H9 (cell line): Measurements from ENCODE around the gene BMERB1. TPM values are rescaled to one million over a fixed set of nuclear protein-coding genes. Genes with fewer than 3 reads are reported as not detected.

ENCODE experiments used
- DNase-seq: peaks from one replicate; pipeline ENCODE4 v3.0.0-alpha.2; 2017
- H2AFZ ChIP-seq: one replicate; pipeline ENCODE4 v1.6.1; 2013; ENCODE audit warnings: mild to moderate bottlenecking, low read length, control low read depth, moderate library complexity
- H2AK5ac ChIP-seq: 2 replicates; pipeline ENCODE4 v1.6.1; 2013; ENCODE audit warnings: low read length, control low read depth, mixed read lengths; ENCODE audit not compliant: insufficient read length
- H2BK120ac ChIP-seq: one replicate; pipeline ENCODE4 v1.6.1; 2013; ENCODE audit warnings: low read depth, mild to moderate bottlenecking, low read length, control low read depth, inconsistent platforms; ENCODE audit not compliant: poor library complexity, severe bottlenecking
- H2BK12ac ChIP-seq: 2 replicates; pipeline ENCODE4 v1.6.1; 2013; ENCODE audit warnings: low read length, control low read depth, mixed read lengths, low read depth; ENCODE audit not compliant: insufficient read length
- H2BK15ac ChIP-seq: 2 replicates; pipeline ENCODE4 v1.6.1; 2013; ENCODE audit warnings: low read depth, low read length, control low read depth
- H2BK20ac ChIP-seq: one replicate; pipeline ENCODE4 v1.6.1; 2013; ENCODE audit warnings: low read depth, mild to moderate bottlenecking, low read length, control low read depth, inconsistent platforms; ENCODE audit not compliant: poor library complexity, severe bottlenecking
- H2BK5ac ChIP-seq: 2 replicates; pipeline ENCODE4 v1.6.1; 2013; ENCODE audit warnings: low read length, control low read depth, mixed read lengths; ENCODE audit not compliant: insufficient read length
- H3K14ac ChIP-seq: 2 replicates; pipeline ENCODE4 v1.6.1; 2013; ENCODE audit warnings: low read length, control low read depth; ENCODE audit not compliant: insufficient read depth
- H3K18ac ChIP-seq: 2 replicates; pipeline ENCODE4 v1.6.1; 2013; ENCODE audit warnings: low read depth, mild to moderate bottlenecking, mixed read lengths, low read length, control low read depth; ENCODE audit not compliant: insufficient read length
- H3K23ac ChIP-seq: 2 replicates; pipeline ENCODE4 v1.6.1; 2013; ENCODE audit warnings: low read length, control low read depth, mixed read lengths, low read depth; ENCODE audit not compliant: insufficient read length
- H3K23me2 ChIP-seq: 2 replicates; pipeline ENCODE4 v1.6.1; 2013; ENCODE audit warnings: low read depth, mild to moderate bottlenecking, mixed read lengths, low read length, control low read depth; ENCODE audit not compliant: insufficient read length, poor library complexity, severe bottlenecking
- H3K27ac ChIP-seq: 2 replicates; pipeline ENCODE4 v1.5.1; 2013; ENCODE audit warnings: low read length, control low read depth, mixed read lengths, low read depth; ENCODE audit not compliant: insufficient read length
- H3K27me3 ChIP-seq: 2 replicates; pipeline ENCODE4 v1.6.1; 2013; ENCODE audit warnings: low read length, control low read depth, inconsistent platforms; ENCODE audit not compliant: insufficient read depth
- H3K4ac ChIP-seq: 2 replicates; pipeline ENCODE4 v1.6.1; 2013; ENCODE audit warnings: low read depth, mild to moderate bottlenecking, control low read depth, inconsistent platforms, low read length, moderate library complexity
- H3K4me1 ChIP-seq: 2 replicates; pipeline ENCODE4 v1.6.1; 2013; ENCODE audit warnings: low read length, control low read depth, inconsistent platforms; ENCODE audit not compliant: insufficient read depth
- H3K4me2 ChIP-seq: 2 replicates; pipeline ENCODE4 v1.6.1; 2013; ENCODE audit warnings: low read length, control low read depth, mixed read lengths; ENCODE audit not compliant: insufficient read length, insufficient read depth
- H3K56ac ChIP-seq: 2 replicates; pipeline ENCODE4 v1.6.1; 2013; ENCODE audit warnings: low read depth, mild to moderate bottlenecking, mixed read lengths, low read length, control low read depth; ENCODE audit not compliant: insufficient read length
- H3K79me1 ChIP-seq: 2 replicates; pipeline ENCODE4 v1.6.1; 2013; ENCODE audit warnings: low read depth, mild to moderate bottlenecking, moderate library complexity, low read length, control low read depth, inconsistent platforms; ENCODE audit not compliant: insufficient read depth, poor library complexity, severe bottlenecking
- H3K79me2 ChIP-seq: 2 replicates; pipeline ENCODE4 v1.6.1; 2013; ENCODE audit warnings: low read length, control low read depth, inconsistent platforms; ENCODE audit not compliant: insufficient read depth
- H3K9ac ChIP-seq: 2 replicates; pipeline ENCODE4 v1.6.1; 2013; ENCODE audit warnings: low read length, control low read depth, mixed read lengths; ENCODE audit not compliant: insufficient read length; ENCODE audit errors: extremely low read depth
- H3K9me3 ChIP-seq: one replicate; pipeline ENCODE4 v1.6.1; 2013; ENCODE audit warnings: low read depth, low read length, inconsistent platforms; ENCODE audit not compliant: control insufficient read depth
- H3T11ph ChIP-seq: one replicate; pipeline ENCODE4 v1.6.1; 2013; ENCODE audit warnings: mild to moderate bottlenecking, low read length, control low read depth, inconsistent platforms
- H4K20me1 ChIP-seq: one replicate; pipeline ENCODE4 v1.6.1; 2013; ENCODE audit not compliant: control insufficient read depth, insufficient read length, insufficient read depth
- H4K5ac ChIP-seq: 2 replicates; pipeline ENCODE4 v1.6.1; 2013; ENCODE audit warnings: low read depth, mild to moderate bottlenecking, mixed read lengths, low read length, control low read depth; ENCODE audit not compliant: insufficient read length
- H4K8ac ChIP-seq: replicated peaks from 2 replicates; pipeline ENCODE4 v1.6.1; 2013; ENCODE audit warnings: low read length, control low read depth, mixed read lengths, low read depth; ENCODE audit not compliant: insufficient read length
- H4K91ac ChIP-seq: 2 replicates; pipeline ENCODE4 v1.6.1; 2013; ENCODE audit warnings: low read depth, mild to moderate bottlenecking, moderate library complexity, mixed read lengths, low read length, control low read depth; ENCODE audit not compliant: insufficient read length
- H3K27ac Mint-ChIP-seq, 3 experiments: 2 replicates in 2 of 3; 3 replicates in 1 of 3; pipeline ENCODE4 v1.8.0; 2020 to 2021; ENCODE audit warnings: mixed read lengths in 3 of 3, mild to moderate bottlenecking in 1 of 3, moderate library complexity in 1 of 3
- H3K27me3 Mint-ChIP-seq: 2 replicates; pipeline ENCODE4 v1.8.0; 2021; ENCODE audit warnings: low read depth, mild to moderate bottlenecking, moderate library complexity, mixed read lengths
- H3K36me3 Mint-ChIP-seq, 3 experiments: 2 replicates in 2 of 3; 3 replicates in 1 of 3; pipeline ENCODE4 v1.8.0; 2020 to 2021; ENCODE audit warnings: low read depth in 3 of 3, mixed read lengths in 3 of 3; ENCODE audit not compliant: insufficient read depth in 1 of 3
- H3K4me1 Mint-ChIP-seq, 2 experiments: 2 replicates each; pipeline ENCODE4 v1.8.0; 2020; ENCODE audit warnings: mixed read lengths in 2 of 2
- H3K4me3 Mint-ChIP-seq, 2 experiments: 2 replicates in 1 of 2; 3 replicates in 1 of 2; pipeline ENCODE4 v1.8.0; 2020 to 2021; ENCODE audit warnings: mild to moderate bottlenecking in 2 of 2, mixed read lengths in 2 of 2, moderate library complexity in 1 of 2
- H3K9me3 Mint-ChIP-seq, 2 experiments: 2 replicates in 1 of 2; 3 replicates in 1 of 2; pipeline ENCODE4 v1.8.0; 2020; ENCODE audit warnings: mild to moderate bottlenecking in 2 of 2, mixed read lengths in 2 of 2, moderate library complexity in 1 of 2
- CTCF ChIP-seq: fragments of 200-600 bp; sonication (generic); conservative IDR thresholded peaks from 3 replicates; pipeline ENCODE4 v1.8.0; 2021; ENCODE audit warnings: antibody characterized with exemption, mild to moderate bottlenecking
- WGBS: extraction: QIAGEN DNeasy Blood & Tissue Kit; methylation state at CpG from one replicate; pipeline ENCODE4 v1.1.7; 2013; ENCODE audit warnings: missing lambda C conversion rate, low lambda C conversion rate, mixed read lengths; ENCODE audit not compliant: insufficient read length; ENCODE audit errors: extremely low coverage; 5-methylcytosine and 5-hydroxymethylcytosine counted together
- total RNA-seq: library from RNA; stranded (reverse); gene quantifications from 2 replicates; pipeline ENCODE4 v1.2.1, GENCODE V29; 2021

BMERB1 gene
- total RNA-seq, 1 experiment from 2014 or later = 19.5 TPM

- Histone ChIP-seq H3K27me3 (no peaks in the 10 kb centered on the region), H2BK12ac (no peak overlapping the region), H3K79me1 (no peaks in the 10 kb centered on the region), H4K20me1 (no peaks in the 10 kb centered on the region), H3K9me3 (no peaks in the 10 kb centered on the region), H3K23ac (no peak overlapping the region), H4K8ac (no peak overlapping the region), H3K23me2 (no peaks in the 10 kb centered on the region), H3K56ac (no peak overlapping the region), H4K5ac (no peak overlapping the region), H3K4ac (no peak overlapping the region), H3K27ac (no peak overlapping the region), H2AK5ac (no peak overlapping the region), H2BK120ac (no peak overlapping the region), H3T11ph (no peak overlapping the region), H4K91ac (no peak overlapping the region), H3K14ac (no peak overlapping the region), H3K4me2 (no peak overlapping the region), H2BK5ac (no peak overlapping the region), H2BK20ac (no peak overlapping the region), H3K18ac (no peak overlapping the region), H2AFZ (no peak overlapping the region), H3K4me1 (no peaks in the 10 kb centered on the region), H3K79me2 (no peaks in the 10 kb centered on the region), H3K9ac (no peak overlapping the region), H2BK15ac (no peak overlapping the region)
- peak overlapping the region in 2 of 3 experiments; percentile 45 to 50; a peak in 4 of 7 replicates for H3K27ac Mint-ChIP-seq
- DNase-seq = no peak
- no CpG with 5 or more reads among the region's 2 CpGs for WGBS
- H3K4me1 Mint-ChIP-seq = peaks cover 32 to 34% of the 10 kb centered on the region in 2 experiments
- peaks cover 0 to 5% (median 3%) of the 10 kb centered on the region in 3 experiments; a peak in 3 of 7 replicates for H3K36me3 Mint-ChIP-seq
- TF ChIP-seq CTCF = no peak
- no peaks in the 10 kb centered on the region for H3K27me3 Mint-ChIP-seq
- peaks cover 0 to 3% of the 10 kb centered on the region in 2 experiments; a peak in 2 of 5 replicates for H3K9me3 Mint-ChIP-seq
- H3K4me3 Mint-ChIP-seq = peak overlapping the region in 1 of 2 experiments; percentile 9; a peak in 1 of 5 replicates
Observed at GRCh38 chr16:15498427-15499175, 64.2 kb downstream of the BMERB1 start.
